ENCODE results near the gene LAIR2. TPM values are rescaled to one million over a fixed set of nuclear protein-coding genes. Genes with fewer than 3 reads are reported as not detected.

The LAIR2 gene
- total and polyA plus RNA-seq, 2 of the 13 experiments (the other 11 are each of a cell fraction or from before 2014, with no cell fraction given): 1.3 to 1.9 TPM

DNA sequence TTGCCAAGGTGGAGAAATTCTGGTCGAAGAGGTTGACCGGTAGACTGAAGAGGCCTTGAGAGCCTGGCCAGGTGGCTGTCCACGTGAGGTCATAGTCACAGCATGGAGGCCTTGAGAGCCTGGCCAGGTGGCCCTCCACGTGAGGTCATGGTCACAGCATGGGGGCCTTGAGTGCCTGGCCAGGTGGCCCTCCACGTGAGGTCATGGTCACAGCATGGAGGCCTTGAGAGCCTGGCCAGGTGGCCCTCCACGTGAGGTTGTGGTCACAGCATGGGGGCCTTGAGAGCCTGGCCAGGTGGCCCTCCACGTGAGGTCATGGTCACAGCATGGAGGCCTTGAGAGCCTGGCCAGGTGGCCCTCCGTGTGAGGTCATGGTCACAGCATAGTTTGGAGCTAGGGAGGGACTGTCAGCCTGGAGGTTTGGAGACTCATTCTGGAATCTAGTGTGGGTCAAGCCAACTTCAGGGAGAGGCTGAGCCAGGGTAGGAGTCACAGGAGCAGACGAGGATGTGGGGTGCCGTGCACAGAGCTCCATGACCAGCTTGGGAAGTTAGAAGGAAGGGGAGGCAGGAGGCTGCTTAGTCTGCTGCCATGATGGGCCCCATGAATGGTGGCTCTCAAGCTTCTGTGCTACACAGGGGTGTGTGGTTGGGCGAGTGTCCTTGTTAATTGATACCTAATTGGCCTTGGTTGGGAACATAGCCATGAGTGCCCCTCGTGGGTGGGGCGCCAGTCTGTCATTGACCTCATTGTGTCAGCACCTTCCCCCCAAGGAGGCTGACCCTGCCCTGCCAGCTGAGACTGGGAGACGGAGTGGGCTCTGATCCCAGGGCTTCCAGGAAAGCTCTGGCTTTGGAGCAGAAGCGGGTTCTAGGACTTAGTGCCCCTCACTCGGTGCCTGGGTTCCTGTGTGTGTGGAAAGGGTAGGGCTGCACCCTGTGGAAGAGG, 43.1 kb upstream of the LAIR2 start (continued):
- TF ChIP-seq, protein P1, sequence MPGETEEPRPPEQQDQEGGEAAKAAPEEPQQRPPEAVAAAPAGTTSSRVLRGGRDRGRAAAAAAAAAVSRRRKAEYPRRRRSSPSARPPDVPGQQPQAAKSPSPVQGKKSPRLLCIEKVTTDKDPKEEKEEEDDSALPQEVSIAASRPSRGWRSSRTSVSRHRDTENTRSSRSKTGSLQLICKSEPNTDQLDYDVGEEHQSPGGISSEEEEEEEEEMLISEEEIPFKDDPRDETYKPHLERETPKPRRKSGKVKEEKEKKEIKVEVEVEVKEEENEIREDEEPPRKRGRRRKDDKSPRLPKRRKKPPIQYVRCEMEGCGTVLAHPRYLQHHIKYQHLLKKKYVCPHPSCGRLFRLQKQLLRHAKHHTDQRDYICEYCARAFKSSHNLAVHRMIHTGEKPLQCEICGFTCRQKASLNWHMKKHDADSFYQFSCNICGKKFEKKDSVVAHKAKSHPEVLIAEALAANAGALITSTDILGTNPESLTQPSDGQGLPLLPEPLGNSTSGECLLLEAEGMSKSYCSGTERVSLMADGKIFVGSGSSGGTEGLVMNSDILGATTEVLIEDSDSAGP (CRISPR knock-in tag; IDR thresholded peaks at IDR 0.05; ENCODE audit: borderline replicate concordance): 0 out of 2 replicates have a peak, but pooled peaks have one; percentile 13
- TF ChIP-seq RBFOX2 (IDR thresholded peaks at IDR 0.05; ENCODE audit: low read depth, low read length): peak; percentile 27; the same call in 1 of the 2 replicates
- no peak for TF ChIP-seq ZNF20 (CRISPR knock-in tag; IDR thresholded peaks at IDR 0.05)
- 0 out of 2 replicates have a peak, but pooled peaks have one; percentile 6 for TF ChIP-seq CENPT (CRISPR knock-in tag; IDR thresholded peaks at IDR 0.05; ENCODE audit: low read depth)
- no peak for TF ChIP-seq RBM39 (IDR thresholded peaks at IDR 0.05; ENCODE audit: low read depth, low read length, poor library complexity, severe bottlenecking)
- TF ChIP-seq RARA (CRISPR knock-in tag; IDR thresholded peaks at IDR 0.05): 0 out of 2 replicates have a peak, but pooled peaks have one; percentile 20
- TF ChIP-seq CSRNP1 (CRISPR knock-in tag; IDR thresholded peaks at IDR 0.05): no peak
- no peak for TF ChIP-seq ZHX2 (IDR thresholded peaks at IDR 0.05; ENCODE audit: low read depth)
- TF ChIP-seq ZHX2 (CRISPR knock-in tag; IDR thresholded peaks at IDR 0.05; ENCODE audit: borderline replicate concordance): no peak
- no peak for TF ChIP-seq ZNF83 (CRISPR knock-in tag; IDR thresholded peaks at IDR 0.05; ENCODE audit: borderline replicate concordance)
